ENCODE measurements around the gene SPX.

The SPX gene

GRCh38 chr12:21576431-21576830 lies 50.3 kb downstream of the SPX start:
- no peak for DNase-seq (ENCODE audit: low spot score)
- H3K4me3 ChIP-seq: no peak overlapping the region
- H3K27ac ChIP-seq: no peak overlapping the region
- TF ChIP-seq CTCF (IDR thresholded peaks at IDR 0.05): no peak

GRCh38 chr12:21577516-21577915 lies 51.4 kb downstream of the SPX start:
- no peak overlapping the region for H3K27ac ChIP-seq
- DNase-seq (ENCODE audit: low spot score): no peak
- no peak overlapping the region for H3K4me3 ChIP-seq
- TF ChIP-seq CTCF (IDR thresholded peaks at IDR 0.05): no peak

- H3K27ac ChIP-seq: no peak overlapping the region
- no peak for TF ChIP-seq CTCF (IDR thresholded peaks at IDR 0.05)
- DNase-seq (ENCODE audit: low spot score): no peak
- H3K4me3 ChIP-seq: no peak overlapping the region
Observed at GRCh38 chr12:21580748-21581516, 54.8 kb downstream of the SPX start.

Measured in coronary artery (tissue), 2 donors.